ENCODE results near the gene MAGI2.
A peak's percentile ranks its signal among the peaks of the same experiment; 100 is the strongest.
"Not testable (repeated sequence)": the region's sequence is repeated elsewhere in the genome, so short reads cannot be mapped to it uniquely, and the experiment has no call there.

Gene MAGI2

DNA sequence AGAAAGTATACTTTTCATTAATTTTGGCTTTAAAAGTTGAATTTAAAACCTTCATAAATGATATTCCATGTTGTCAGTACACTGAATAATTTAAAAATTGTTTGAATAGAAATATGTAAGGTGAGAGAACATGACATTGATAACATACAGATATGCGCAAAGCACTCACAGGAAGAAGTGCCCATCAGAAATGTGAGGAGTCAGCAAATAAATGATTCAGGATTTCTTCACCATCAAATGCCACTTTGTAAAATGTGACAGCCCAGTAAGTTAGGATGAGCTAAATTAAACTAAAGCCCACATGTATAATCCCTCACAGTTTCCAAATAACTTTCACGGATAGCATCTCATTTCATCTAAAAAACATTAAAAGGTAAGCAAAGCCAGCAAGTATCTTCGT is 417.6 kb downstream of the MAGI2 start:
- DNase-seq: no peak

DNA sequence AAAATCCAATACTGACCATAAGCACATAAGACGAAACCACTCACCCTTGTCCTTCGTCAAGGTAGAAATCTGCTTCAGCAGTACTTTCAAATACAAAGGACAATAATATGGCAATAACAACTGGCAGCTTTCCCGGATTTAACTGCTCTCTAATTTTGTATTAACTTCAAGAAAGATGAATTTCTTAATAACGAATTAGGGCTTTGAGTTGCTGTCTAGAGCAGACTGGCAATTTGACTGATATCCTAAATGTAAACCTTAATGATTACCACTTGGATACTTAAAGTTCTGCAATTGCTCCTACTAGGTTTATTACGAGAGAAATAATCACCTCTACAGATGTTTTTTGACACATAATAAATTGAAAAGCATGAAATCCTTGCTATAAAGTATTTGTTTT is 418.7 kb downstream of the MAGI2 start:
- DNase-seq: no peak

DNA sequence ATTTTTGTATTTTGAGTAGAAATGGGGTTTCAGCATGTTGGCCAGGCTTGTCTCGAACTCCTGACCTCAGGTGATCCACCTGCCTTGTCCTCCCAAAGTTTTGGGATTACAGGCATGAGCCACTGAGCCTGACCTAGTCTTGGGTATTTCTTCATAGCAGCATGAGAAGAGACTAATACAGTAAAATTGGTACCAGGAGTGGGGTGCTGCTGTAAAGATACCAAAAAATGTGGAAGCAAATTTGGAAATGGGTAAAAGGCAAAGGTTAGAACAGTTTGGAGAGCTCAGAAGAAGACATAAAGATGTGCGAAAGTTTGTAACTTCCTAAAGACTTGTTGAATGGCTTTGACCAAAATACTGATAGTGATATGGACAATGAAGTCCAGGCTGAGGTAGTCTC is 433.8 kb downstream of the MAGI2 start:
- not testable (repeated sequence) for DNase-seq

DNA sequence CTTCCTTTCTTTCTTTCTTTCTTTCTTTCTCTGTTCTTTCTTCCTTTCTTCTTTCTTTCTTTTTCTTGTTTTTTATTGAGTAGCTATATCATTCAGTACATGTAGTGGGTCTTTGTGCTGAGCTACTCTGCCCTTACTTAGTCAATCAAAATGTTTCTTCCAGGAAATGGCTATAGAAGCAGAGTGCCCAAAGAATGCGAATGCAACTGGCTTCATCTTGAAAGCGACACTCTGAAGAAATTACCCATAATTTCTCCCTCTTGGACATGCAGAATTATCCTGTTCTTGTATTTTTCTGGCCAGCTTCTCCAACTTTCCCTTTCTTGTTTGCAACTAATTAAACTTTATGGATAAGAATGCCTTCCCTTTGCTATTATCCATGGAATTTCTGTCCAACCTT is 441.5 kb downstream of the MAGI2 start:
- DNase-seq: no peak

DNA sequence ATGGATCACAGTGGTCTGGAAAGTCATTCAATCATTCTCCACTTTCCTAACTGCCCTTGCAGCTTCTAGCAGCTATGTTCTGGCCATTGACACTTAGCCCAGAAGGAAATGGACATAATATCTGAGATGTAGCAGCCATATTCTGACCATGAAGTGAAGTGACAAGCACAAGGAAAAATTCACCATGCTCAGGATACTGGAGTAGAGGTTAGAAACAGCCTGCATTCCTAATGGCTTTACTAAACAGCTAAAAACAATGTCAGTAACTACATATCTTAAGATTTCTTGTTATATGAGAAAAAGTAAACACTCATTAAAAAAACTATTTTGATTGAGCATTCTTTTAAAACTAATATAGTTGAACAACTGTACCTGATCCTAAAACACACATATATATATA is 443.8 kb downstream of the MAGI2 start:
- DNase-seq: no peak

DNA sequence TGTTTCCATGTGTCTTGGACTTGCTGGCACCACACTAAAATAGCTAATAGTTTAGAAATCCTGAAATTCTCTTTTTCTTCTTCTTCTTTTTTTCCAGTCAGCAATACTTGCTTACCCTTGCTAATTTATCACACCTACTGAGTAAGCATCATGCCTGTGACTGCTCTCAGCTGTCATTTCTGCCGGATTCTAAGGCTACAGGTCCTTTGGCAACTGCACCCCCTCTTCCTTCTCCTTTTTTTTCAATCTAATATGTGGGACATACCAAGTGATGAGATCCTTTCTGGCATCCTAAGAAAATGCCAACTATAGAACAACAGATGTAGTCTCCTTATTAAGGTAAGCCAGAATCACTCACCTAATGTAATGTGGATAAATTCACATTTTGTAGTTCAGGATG is 444.7 kb downstream of the MAGI2 start:
- DNase-seq: no peak

DNA sequence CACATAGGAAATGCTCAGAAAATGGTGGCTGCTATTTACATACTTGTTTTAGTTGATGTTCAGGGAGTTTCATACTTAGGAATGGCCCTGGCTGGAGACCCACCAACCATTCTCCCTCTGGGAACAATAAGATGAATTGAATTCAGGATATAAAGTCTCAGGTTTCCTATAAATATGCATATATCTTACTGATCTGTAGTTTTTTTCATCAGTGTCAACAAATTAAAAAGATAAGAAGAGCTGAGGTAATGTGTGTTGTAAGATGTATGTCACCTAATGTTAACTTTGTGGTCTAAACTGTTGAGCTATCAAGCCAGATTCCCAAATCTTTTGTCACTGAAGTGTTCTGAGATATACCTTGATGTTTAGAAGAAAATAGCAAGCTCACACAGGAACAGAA is 457.5 kb downstream of the MAGI2 start:
- no peak for DNase-seq

DNA sequence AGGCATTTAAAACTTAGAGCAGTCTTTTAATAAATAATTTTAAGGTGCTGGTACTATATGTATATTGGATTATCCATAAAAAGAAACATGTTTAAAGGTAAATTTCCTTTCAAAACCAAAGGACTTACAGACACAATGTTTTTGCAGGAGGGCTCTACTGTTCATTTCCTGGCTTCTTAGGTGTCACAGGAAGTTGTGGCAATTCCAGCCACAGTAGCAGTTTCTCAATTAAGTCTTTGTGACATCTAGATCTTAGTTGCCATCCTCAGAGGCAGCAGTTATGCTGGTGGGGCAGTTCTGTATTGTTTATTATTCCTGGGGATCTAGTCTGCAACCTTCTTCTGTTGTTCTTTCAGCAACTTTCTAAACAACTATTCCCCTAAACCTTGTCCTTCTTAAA is 460.1 kb downstream of the MAGI2 start:
- no peak for DNase-seq

DNA sequence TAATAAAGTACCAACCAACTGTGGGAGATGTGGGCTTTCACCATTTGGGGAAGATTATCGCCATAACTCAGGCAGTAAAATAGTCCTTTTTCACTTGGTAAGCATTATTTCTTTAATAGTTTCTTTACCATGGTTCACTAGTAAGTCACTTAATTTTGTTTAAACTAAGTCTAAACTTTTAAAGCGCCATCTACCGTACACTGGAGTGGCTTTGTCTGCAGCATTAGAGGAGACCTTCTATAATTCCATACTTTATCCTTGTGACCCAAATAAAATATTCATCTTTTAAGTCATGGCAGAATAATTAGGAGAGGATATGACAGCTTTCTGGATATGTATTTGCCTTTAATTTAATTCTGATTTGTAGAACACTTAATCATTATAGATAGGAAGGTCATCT is 468.0 kb downstream of the MAGI2 start:
- DNase-seq: no peak

DNA sequence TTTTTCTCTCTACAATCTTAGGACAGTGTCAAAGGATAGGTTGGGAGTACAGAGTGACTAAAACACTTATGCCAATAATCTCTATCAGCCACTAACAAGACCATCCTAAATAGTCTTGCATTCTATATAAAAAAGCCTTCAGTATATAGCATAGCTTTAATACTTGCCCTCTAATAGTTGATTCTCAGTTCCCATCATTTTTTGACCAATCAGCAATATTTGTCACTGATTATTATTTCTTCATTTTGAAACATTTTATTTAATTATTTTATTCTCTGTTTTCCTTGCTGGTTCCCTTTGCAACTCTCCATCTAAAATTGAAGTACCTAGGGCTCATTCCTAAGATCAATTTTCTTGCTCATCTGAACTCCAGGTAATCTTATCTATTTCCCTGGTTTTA is 470.0 kb downstream of the MAGI2 start:
- no peak for DNase-seq

DNA sequence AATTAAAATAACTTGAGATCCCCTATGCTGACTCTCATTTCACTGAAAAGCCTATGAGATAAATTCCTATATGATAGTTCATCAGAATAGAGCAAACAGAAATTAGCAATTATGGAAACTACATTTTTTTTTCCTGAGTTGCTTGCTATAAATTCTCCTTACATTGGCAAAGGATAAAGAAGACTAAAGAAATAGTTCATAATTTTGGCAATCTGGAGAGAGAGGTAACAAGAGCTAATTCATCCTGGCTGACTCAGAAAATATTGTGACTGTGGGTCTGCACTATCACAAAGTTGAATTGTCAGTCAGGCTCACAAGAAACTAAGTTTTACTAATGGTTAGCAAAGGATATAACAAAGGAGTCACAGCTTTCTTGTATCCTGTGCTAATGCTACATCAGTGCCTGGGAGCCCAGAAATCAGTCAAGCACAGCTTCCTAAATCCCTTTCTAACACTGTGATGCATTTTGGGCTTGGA is 483.0 kb downstream of the MAGI2 start:
- peak; percentile 73 for DNase-seq

DNA sequence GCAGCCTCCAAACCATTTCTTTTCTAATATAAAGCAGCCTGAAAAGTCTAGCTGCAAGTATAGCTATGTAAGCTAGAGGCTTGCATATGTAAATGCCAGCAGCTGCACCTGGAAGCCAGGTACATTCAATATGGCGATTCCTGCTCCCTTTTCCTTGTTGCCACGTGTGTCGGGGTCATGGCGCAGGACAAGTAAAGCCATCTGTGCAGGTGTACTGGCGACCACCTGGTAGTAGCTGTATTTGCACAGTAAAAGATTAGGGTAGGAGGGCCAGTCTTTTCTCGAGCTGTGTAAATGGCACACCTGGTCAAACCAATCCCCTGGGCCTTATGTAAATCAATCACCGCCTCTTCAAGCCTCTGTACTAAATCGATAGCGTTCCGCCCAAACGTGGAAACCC is 484.5 kb downstream of the MAGI2 start:
- DNase-seq: no peak

DNA sequence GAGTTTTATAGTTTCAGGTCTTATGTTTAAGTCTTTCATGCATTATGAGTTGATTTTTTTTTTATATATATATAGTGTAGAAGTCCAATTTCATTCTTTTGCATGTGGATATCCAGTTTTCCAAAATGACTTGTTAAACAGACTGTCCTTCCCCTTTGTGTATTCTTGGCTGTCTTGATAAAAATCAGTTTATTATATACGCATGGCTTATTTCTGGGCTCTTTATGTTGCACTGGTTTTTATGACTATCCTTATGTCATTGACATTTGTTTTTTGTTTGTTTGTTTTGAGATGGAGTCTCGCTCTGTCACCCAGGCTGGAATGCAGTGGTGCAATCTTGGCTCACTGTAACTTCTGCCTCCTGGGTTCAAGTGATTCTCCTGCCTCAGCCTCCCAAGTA is 485.9 kb downstream of the MAGI2 start:
- DNase-seq: not testable (repeated sequence)

DNA sequence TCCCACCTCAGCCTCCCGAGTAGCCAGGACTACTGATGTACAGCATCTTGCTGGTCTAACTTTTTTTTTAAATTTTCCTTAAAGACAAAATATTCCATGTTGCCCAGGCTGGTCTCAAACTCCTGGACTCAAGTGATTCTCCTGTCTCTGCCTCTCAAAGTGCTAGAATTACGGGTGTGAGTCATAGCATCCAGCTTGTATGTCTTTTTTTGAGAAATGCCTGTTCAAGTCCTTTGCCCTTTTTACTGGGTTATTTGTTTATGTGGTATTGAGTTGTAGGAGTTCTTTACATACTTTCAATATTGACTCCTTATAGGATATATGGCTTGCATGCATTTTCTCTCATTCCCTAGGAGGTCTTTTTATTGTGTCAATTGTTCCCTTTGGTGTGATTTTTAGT is 486.4 kb downstream of the MAGI2 start:
- DNase-seq: peak; percentile 56

DNA sequence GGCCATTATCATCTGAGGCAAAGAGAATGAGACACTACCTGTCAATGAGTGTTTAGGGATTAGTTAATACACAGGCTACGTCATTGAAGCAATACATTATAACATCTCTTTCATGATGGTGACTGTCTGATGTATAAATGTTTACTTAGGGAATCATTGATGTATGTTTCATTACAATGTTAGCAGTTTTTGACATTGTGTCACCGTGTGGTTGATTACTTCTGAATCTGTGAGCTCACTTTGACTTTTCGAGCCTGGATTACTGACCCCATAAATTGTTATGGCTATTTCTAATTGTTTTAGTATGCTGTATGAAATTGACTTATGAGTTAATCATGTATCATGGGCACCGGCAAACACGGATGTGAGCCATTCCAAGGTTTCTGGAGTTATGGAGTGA is 494.0 kb downstream of the MAGI2 start:
- DNase-seq: peak; percentile 58

DNA sequence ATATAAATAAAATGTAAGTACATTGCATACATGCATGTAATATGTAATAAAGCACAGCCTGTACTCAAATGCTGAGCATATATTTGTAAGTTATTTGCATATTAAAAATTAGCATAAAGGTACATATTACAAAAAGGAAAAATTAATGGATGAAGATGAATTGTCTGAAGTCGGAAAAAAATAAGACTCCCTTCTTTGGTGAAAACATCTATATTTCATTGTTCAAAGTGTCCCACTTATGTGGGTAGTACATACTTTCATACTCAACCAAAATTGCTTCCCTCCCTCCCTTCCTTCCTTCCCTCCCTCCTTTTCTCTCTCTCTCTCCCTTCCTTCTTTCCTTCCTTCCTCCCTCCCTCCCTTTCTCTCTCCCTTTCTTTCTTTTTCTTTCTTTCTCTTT is 498.1 kb downstream of the MAGI2 start:
- DNase-seq: no peak

DNA sequence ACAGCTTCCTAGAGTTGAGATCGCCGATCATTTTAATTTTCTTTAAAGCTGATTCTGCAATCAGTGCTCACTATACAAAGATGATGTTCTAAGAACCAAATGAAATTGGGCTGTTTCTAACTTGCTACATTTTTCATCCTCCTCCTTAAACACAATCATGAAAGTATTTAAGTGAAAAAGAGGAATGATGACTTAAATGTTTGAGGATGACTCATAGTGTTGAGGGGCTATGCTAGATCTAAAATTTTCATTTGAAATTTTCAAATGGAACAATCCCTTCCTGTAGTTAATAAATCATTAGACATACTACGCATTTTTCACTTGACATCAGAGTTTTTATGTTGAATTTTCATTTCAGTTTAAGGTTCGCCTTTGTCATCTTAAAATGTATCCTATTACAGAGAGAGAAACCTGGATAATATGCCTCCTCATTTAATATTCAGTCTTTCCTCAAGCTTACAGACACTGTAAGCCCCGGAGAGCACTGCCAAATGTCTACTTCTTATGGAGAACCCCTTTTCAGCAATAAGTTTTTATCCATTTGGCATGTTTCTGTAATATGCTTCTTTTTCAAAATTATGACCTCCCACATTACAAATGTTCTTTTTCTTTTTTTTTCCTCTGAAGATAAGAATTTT is 499.6 kb downstream of the MAGI2 start:
- DNase-seq: peak; percentile 51

DNA sequence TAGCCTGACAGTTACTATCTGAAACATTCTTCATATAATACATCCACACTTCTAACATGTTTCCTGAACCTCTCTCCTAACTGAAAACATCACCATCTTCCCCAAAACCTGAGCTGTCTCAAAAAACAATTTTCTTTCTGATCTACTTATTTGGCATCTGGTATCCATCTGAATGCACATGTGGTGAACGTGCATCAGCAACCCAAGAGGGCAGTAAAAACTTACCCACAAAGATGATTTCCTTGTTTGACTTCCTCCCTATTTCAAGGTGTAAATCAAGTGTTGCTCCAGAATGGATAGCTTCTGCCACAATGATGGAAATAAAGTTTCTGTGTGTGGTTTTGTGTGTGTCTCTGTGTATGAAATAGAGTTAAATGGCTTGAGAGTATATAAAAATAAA is 500.4 kb downstream of the MAGI2 start:
- DNase-seq: peak; percentile 67

DNA sequence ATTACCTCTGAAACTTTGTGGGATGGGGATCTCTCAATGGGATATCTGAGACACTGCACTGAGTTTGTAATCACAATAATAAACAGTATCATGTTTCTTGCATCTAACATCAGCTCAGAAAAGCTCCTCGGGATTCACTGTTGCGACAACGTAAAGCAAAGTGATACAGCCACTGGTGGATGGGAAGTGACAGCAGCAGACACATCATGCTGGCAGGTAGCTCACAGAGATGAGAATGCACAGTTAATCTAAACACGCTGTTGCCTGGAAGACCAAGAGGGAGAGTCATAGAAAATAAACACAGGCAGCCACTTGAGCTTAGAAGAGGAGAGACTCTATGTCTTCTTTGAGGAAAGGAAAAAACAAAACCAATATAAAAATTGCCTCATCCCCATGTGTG is 513.8 kb downstream of the MAGI2 start:
- no peak for DNase-seq

DNA sequence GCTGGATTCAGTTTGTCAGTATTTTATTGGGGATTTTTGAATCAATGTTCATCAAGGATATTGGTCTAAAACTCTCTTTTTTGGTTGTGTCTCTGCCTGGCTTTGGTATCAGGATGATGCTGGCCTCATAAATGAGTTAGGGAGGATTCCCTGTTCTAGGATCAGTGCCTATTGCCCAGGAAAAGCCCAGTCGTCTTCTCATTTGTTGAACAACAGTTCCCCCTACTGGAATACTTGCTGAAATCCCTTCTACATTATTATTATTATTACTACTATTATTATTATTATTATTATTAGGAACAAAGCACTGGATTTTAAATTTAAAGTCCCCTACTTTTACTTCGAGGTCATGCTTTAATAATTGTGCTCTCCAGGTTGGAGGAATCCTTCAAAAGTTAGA is 528.9 kb downstream of the MAGI2 start:
- DNase-seq: peak; percentile 41

DNA sequence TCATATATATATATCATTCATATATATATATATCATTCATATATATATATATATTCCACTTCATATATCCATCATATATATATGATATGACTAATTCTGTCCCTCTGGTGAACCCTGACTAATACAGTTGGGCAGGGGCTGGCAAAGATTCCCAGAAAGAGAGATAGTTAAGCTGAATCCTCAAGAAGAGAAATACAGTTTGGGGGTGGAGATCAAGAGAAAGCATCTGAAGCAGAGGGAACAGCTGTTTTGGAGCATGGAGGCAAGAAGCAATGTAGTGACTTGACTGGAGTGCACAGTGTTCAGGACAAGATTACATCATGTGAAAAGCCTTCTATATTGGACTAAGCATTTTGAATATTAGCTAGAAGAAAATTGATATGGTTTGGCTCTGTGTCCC is 540.7 kb downstream of the MAGI2 start:
- peak; percentile 54 for DNase-seq

DNA sequence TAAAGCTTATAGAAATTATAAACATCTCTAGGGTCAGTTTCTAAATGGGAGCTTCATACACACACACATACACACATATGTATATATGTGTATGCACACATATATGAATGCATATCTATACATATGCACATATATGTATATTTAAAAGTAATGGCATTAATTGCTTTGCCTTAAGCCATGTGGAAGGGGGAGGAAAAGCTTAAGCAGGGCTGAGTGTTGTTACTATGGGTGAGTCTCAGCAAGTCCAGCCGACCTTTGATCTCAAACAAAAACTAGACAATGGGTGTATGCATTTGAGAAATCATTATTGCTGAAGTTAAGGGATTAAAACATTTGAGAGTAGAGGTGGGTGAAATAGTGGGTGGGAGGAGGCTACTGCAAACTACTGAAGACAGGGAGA is 546.7 kb downstream of the MAGI2 start:
- no peak for DNase-seq

DNA sequence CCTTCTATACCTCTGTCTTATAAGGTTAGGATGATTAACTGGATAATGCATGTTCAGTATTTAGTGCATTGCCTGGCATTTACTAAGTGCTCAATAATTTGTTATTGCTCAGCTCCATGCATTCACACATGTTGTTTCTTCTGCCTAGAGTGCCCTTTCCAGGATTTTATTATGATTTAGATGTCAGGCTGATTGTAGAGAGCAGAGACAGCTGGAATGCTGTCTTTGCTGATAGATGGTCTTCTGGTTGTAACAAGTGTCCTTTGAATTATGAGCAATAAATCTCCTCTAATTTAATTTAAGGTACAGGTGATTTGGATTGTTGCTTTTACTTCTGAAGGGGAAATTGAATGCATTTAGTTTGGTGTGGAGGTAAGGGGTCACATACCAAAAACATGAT is 548.0 kb downstream of the MAGI2 start:
- no peak for DNase-seq

DNA sequence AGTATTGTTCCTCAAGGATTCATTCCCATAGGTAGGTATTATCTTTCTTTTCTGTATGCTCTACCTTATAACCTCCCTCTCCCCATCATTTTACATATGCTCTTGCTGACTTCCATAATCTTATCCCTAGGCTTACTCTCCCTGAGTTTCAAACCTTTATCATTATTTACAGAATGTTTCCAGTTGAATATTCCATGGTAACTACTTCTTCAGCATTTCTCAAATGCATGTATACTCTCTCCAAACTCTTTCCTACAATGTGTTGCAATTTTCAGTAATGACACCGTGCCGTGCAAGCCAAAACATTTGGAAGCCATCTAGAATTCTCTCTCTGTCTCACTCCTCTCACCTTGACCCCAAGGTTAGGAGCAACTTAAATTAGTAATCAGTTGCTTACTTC is 548.5 kb downstream of the MAGI2 start:
- DNase-seq: no peak

DNA sequence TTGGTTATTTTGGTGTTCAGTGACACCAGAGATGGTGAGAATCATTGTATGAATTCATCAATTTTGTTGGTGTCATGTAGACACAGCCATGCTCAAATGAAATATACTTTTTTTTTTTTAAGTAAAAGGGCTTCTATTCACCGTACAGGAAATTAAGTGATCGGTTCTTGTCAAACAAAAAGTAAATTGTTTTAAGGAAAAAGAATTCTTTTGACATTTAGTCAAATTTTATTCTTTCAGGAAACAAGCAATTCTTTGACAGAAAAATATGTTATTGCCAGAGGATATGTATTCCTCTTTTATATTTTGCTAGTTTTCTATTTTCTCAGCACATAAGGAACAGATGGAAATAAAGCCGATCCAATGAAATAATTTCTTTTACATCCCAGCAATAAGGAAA is 551.9 kb downstream of the MAGI2 start:
- no peak for DNase-seq

DNA sequence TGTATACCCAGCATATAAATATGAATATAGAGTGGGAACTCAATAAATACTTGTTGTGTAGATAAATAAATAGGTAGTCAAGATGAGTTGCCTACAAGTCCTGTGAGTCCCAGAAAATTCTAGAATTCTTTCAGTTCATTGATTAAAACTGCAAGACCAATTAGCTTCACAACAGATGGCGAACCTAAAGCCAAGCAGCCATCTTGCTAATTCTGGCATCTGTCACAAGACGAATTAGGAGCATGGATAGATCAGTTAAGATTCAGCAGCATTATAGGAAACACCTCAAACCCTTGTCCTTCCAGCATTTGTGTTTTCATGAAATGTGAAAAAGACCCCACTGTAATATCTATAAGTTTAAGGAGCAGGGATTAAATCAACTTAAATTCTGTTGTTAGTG is 552.7 kb downstream of the MAGI2 start:
- DNase-seq: no peak
